ENCODE data around the gene PRICKLE1.

DNA sequence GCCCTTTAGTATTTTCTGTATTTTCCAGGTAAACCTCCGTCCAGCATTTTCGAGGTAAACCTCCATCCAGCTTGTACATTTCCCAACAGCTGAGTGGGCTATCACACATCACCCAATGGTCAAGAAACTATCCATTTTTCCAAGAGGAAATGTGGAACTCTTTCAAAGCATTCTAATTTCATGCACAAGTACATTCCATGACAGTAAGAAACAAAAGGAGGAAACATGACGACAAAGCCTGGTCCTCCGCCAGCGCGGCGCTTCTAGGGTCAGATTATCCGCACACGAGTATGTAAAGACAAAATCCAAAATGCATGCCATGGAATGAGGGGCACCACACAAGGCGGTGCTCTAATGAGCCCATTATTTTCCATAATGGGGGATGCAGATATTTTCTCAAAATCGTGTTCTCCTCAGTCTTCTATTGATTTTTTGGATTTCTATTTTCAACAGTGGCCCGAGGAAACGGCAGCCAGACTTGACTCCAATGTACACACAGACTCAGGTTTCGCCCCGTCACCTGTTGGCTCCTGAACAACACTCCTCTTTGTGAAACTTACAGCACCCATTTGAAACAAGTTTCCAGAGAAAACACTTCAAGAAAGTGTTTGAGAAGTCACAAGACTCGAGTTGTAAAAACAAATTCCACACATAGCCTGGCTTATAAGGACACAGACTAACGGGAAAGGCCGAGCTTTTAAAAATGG is 107.4 kb downstream of the PRICKLE1 start:
- TF ChIP-seq CTCF (IDR thresholded peaks at IDR 0.05) = no peak
- no peak for TF ChIP-seq EZH2 (IDR thresholded peaks at IDR 0.05; ENCODE audit: borderline replicate concordance, insufficient read depth, low read depth, low read length, poor library complexity, severe bottlenecking)
